ENCODE measurements around the gene CEP295NL. TPM values are rescaled to one million over a fixed set of nuclear protein-coding genes. Genes with fewer than 3 reads are reported as not detected.
"Not testable (repeated sequence)": the region's sequence is repeated elsewhere in the genome, so short reads cannot be mapped to it uniquely, and the experiment has no call there.

CEP295NL gene
- total and polyA plus RNA-seq, 2 of the 8 experiments (the other 6 are each of a cell fraction or from before 2014, with no cell fraction given): 0.06 to 2.0 TPM

DNA sequence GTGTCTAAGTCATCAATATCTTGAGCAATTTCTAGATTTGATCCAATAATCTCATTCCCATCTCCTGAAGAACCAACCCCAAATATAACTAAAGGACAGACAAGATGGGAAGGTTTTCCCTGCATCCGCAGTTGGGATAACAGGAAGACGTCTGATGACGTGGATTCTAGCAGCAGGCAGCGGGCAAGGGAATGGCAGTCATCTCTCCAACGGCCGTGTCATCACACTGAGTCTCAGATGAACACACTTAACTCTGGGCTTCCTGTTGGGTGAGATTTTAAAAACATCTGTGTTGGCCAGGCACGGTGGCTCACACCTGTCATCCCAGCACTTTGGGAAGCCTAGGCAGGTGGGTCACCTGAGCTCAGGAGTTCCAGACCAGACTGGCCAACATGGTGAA is 43.1 kb upstream of the CEP295NL start (continued):
- no peak for TF ChIP-seq HDAC2 (IDR thresholded peaks at IDR 0.05; ENCODE audit: borderline replicate concordance in 1 of 2, low read depth in 2 of 2, low read length in 2 of 2)
- no peak for TF ChIP-seq TAF1 (IDR thresholded peaks at IDR 0.05; ENCODE audit: low read depth, low read length)
- TF ChIP-seq RNF2 (IDR thresholded peaks at IDR 0.05; ENCODE audit: borderline replicate concordance, low read depth, low read length, missing control alignments, poor library complexity, severe bottlenecking): no peak
- no peak for TF ChIP-seq ASH2L (IDR thresholded peaks at IDR 0.05; ENCODE audit: low read length)
- no peak for TF ChIP-seq GTF2F1 (IDR thresholded peaks at IDR 0.05; ENCODE audit: borderline replicate concordance, low read depth, low read length)
- TF ChIP-seq CBX5 (IDR thresholded peaks at IDR 0.05; ENCODE audit: low read depth, low read length): no peak
- TF ChIP-seq, protein P1, sequence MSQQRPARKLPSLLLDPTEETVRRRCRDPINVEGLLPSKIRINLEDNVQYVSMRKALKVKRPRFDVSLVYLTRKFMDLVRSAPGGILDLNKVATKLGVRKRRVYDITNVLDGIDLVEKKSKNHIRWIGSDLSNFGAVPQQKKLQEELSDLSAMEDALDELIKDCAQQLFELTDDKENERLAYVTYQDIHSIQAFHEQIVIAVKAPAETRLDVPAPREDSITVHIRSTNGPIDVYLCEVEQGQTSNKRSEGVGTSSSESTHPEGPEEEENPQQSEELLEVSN (IDR thresholded peaks at IDR 0.05): no peak
- no peak for TF ChIP-seq TEAD4 (IDR thresholded peaks at IDR 0.05; ENCODE audit: low read depth, low read length)
- TF ChIP-seq RBBP5 (IDR thresholded peaks at IDR 0.05; ENCODE audit: borderline replicate concordance, low read depth, low read length): no peak

DNA sequence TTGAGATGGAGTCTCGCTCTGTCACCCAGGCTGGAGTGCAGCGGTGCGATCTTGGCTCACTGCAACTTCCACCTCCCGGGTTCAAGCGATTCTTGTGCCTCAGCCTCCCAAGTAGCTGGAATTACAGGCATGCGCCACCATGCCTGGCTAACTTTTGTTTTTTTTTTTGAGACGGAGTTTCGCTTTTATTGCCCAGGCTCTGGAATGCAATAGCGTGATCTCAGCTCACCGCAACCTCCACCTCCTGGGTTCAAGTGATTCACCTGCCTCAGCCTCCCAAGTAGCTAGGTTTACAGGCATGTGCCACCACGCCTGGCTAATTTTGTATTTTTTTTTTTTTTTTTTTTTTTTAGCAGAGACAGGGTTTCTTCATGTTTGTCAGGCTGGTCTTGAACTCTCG is 42.5 kb upstream of the CEP295NL start:
- H2BK15ac ChIP-seq (ENCODE audit: low read length); H2BK20ac ChIP-seq (ENCODE audit: low read length); H4K20me1 ChIP-seq (replicated peaks in 1 of 2; ENCODE audit: control insufficient read depth in 1 of 2, insufficient read depth in 2 of 2, low read length in 2 of 2); H3K56ac ChIP-seq (replicated peaks; ENCODE audit: insufficient read length, low read depth, low read length); POLR2A ChIA-PET (ENCODE audit: partially characterized antibody); H2BK120ac ChIP-seq (replicated peaks; ENCODE audit: low read depth, low read length); H3K18ac ChIP-seq (ENCODE audit: extremely low read depth, low read length); H3K27ac ChIP-seq (ENCODE audit: low read depth, low read length); H3K36me3 ChIP-seq (ENCODE audit: control insufficient read depth in 2 of 4, insufficient read depth in 4 of 4, low read length in 3 of 4); H3K14ac ChIP-seq (ENCODE audit: insufficient read length); H4K8ac ChIP-seq (ENCODE audit: extremely low read depth, insufficient read depth, low read length); H3K4me3 ChIP-seq (ENCODE audit: extremely low read depth in 1 of 4, insufficient read depth in 2 of 4, low read depth in 3 of 4, low read length in 4 of 4); H3K23ac ChIP-seq (ENCODE audit: insufficient read length); H2AFZ ChIP-seq (ENCODE audit: low read length); FAIRE-seq; H3K4ac ChIP-seq (replicated peaks; ENCODE audit: insufficient read length, low read depth, low read length); H2BK5ac ChIP-seq (ENCODE audit: low read depth, low read length); H3K4me1 ChIP-seq (replicated peaks in 1 of 4; ENCODE audit: control insufficient read depth in 3 of 4, insufficient read depth in 4 of 4, low read length in 3 of 4); H3K4me2 ChIP-seq (ENCODE audit: insufficient read depth in 1 of 2, low read depth in 2 of 2, low read length in 2 of 2); H4K91ac ChIP-seq (replicated peaks; ENCODE audit: insufficient read length, low read length); H3K9ac ChIP-seq (replicated peaks in 1 of 4; ENCODE audit: extremely low read depth in 1 of 4, low read depth in 3 of 4, low read length in 3 of 4); H2AK5ac ChIP-seq (ENCODE audit: low read depth, low read length); H2BK12ac ChIP-seq (ENCODE audit: low read depth, low read length); H3K9me3 ChIP-seq (ENCODE audit: insufficient read depth in 2 of 2, low read depth in 1 of 2, low read length in 1 of 2); H3K27me3 ChIP-seq (replicated peaks in 1 of 4; ENCODE audit: control insufficient read depth in 3 of 4, extremely low read depth in 1 of 4, insufficient read depth in 3 of 4, low read length in 3 of 4); H3K79me1 ChIP-seq (ENCODE audit: low read depth, low read length); H3K79me2 ChIP-seq (ENCODE audit: control insufficient read depth in 1 of 2, insufficient read depth in 2 of 2, low read length in 2 of 2); H3K23me2 ChIP-seq (ENCODE audit: low read depth, low read length); H4K5ac ChIP-seq (ENCODE audit: insufficient read length, low read depth, low read length); DNase-seq (ENCODE audit: low read depth in 1 of 2, low spot score in 2 of 2): not testable (repeated sequence)
- WGBS, 2 experiments (ENCODE audit: extremely low coverage in 1 of 2, insufficient coverage in 1 of 2, insufficient read length in 1 of 2, insufficient replicate concordance in 2 of 2, low coverage in 1 of 2, low lambda C conversion rate in 2 of 2, missing lambda C conversion rate in 1 of 2): 92% methylated on average over 12 of the region's 12 CpGs; no CpG with 5 or more reads in 1 of the 2 experiments
- CTCF ChIA-PET (ENCODE audit: partially characterized antibody): interaction anchor here (1.2 kb wide), 1 partner anchor 7 kb away, joined by 3 read pairs; no protein-coding TSS in a partner anchor

Measured in H1 (cell line).